ENCODE data around the gene EIF5. TPM values are rescaled to one million over a fixed set of nuclear protein-coding genes. Genes with fewer than 3 reads are reported as not detected.

Gene EIF5
- total RNA-seq, 1 donor from 2014 or later: 274 TPM

DNA sequence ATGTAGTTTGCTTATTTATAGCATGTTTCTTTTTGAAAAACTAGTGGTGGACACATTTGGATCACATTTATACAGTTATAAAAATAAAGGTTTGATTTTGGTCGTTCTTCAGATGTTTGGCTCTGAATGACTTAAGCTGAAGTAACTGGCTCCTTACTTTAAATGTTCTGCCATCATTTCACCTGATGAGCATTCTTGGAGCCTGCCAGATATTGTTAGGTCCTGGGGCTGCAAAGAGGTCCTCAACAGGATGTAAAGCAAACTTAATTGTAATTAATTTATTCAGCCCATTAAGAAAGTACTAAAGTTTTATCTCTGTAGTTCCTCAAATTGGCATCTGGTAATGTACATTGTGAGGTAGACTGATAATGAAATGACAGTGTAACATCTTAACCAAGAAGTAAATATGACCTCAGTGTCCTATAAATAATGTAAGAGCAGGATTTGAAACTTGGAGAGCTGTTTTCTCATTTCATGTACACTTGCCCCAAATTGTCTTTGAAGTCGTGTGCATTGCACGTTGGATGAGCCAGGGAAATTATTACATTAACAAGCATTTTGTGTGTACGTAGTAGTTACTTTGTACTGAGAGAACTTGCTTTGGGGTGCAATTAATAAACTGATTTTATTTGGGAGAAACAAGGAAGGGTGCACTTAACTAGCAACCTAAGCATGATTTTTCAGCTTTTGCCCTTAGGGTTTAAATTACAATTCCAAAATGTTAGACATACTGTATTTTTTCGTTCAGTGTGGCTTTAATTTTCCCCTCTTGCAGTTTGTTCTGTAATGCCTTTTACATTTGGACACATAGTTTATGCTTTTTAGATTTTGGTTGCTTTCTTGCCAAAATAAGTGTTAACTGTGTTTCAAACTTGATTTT, 7.5 kb downstream of the EIF5 start:
- CTCF ChIA-PET: no interaction called here
- Mint-ChIP-seq H3K36me3 (ENCODE audit: low read depth) (peaks cover 88% of the 10 kb centered on the region), H3K4me1 (peaks cover 12% of the 10 kb centered on the region), H3K4me3 (no peak overlapping the region), H3K27me3 (no peaks in the 10 kb centered on the region), H3K9me3 (no peaks in the 10 kb centered on the region), H3K27ac (no peak overlapping the region)
- no peak for TF ChIP-seq CTCF (IDR thresholded peaks at IDR 0.05)
- no peak for DNase-seq
- intact Hi-C loops (cut with micrococcal nuclease): no loop called here
- ATAC-seq (ENCODE audit: low read depth): no peak
- POLR2A ChIA-PET: interaction anchor here (1.0 to 2.4 kb wide), 2 partner anchors 7 to 43 kb away, joined by 3 to 13 read pairs; partner anchors contain the start of gene EIF5

GRCh38 chr14:103343164-103343879, 9.3 kb downstream of the EIF5 start:
- Mint-ChIP-seq H3K36me3 (ENCODE audit: low read depth) (peaks cover 70% of the 10 kb centered on the region), H3K27me3 (no peaks in the 10 kb centered on the region), H3K27ac (no peak overlapping the region), H3K4me1 (peaks cover 8% of the 10 kb centered on the region), H3K9me3 (no peaks in the 10 kb centered on the region), H3K4me3 (no peak overlapping the region)
- intact Hi-C loops (cut with micrococcal nuclease): no loop called here
- TF ChIP-seq CTCF (IDR thresholded peaks at IDR 0.05): no peak
- DNase-seq (no peak), ATAC-seq (ENCODE audit: low read depth) (no peak)
- ChIA-PET POLR2A (interaction anchor here (0.6 to 2.4 kb wide), 2 partner anchors 9 to 250 kb away, joined by 3 to 13 read pairs; partner anchors contain the start of gene EIF5), CTCF (no interaction called here)

- no peak for TF ChIP-seq CTCF (IDR thresholded peaks at IDR 0.05)
- CTCF ChIA-PET: interaction anchor here (1.0 kb wide), 1 partner anchor 46 kb away, joined by 3 read pairs; no protein-coding TSS in a partner anchor
- Mint-ChIP-seq H3K4me1 (peaks cover 5% of the 10 kb centered on the region), H3K4me3 (no peak overlapping the region), H3K36me3 (ENCODE audit: low read depth) (peaks cover 61% of the 10 kb centered on the region), H3K9me3 (no peaks in the 10 kb centered on the region), H3K27me3 (no peaks in the 10 kb centered on the region), H3K27ac (no peak overlapping the region)
- intact Hi-C loops (cut with micrococcal nuclease): no loop called here
- DNase-seq (no peak), ATAC-seq (ENCODE audit: low read depth) (peak; percentile 7)
- POLR2A ChIA-PET: interaction anchor here (1.7 to 3.2 kb wide), 3 partner anchors 9 to 41 kb away, joined by 8 to 27 read pairs (median 13); partner anchors contain the start of genes EIF5 and MARK3
These were observed 10.1 kb downstream of the EIF5 start for GRCh38 chr14:103343905-103344797.

DNA sequence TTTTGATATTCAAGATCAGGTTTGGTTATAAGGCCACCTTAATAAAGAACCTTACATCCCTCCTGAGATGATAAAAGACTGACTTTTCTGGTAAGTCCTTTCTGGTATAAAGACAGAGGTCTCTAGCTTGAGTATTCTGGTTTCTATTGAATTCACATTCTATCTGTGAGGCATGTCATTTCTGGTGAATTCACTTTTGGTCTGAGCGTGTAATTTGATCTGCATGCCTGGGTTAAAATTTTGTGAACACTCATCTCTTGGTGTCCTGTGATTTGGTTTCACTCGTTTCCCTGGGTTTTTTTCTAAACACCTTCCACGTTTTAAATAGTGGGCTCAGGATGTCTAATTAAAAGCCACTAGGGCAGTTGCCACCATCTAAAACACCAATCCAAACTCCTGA, 12.2 kb downstream of the EIF5 start:
- POLR2A ChIA-PET: interaction anchor here (3.2 kb wide), 1 partner anchor 11 kb away, joined by 27 read pairs; the partner anchor contains the start of gene EIF5
- Mint-ChIP-seq H3K27me3 (no peaks in the 10 kb centered on the region), H3K27ac (no peak overlapping the region), H3K4me3 (no peak overlapping the region), H3K9me3 (no peaks in the 10 kb centered on the region), H3K4me1 (peaks cover 2% of the 10 kb centered on the region), H3K36me3 (ENCODE audit: low read depth) (peaks cover 41% of the 10 kb centered on the region)
- CTCF ChIA-PET: no interaction called here
- TF ChIP-seq CTCF (IDR thresholded peaks at IDR 0.05): no peak
- no peak for ATAC-seq (ENCODE audit: low read depth)
- DNase-seq: no peak
- intact Hi-C loops (cut with micrococcal nuclease): no loop called here
